Hepatocyte (in vitro differentiated cells): ENCODE results near the gene MTPN. TPM values are rescaled to one million over a fixed set of nuclear protein-coding genes. Genes with fewer than 3 reads are reported as not detected.
A peak's percentile ranks its signal among the peaks of the same experiment; 100 is the strongest.

Experiments used
- DNase-seq: peaks from one replicate; pipeline ENCODE4 v3.0.0-alpha.2; 2016; ENCODE audit warnings: low spot score
- H2AFZ ChIP-seq: fragments of 200-600 bp; sonication (generic); 2 replicates; pipeline ENCODE4 v1.6.0; 2016; ENCODE audit warnings: antibody characterized with exemption, mild to moderate bottlenecking
- H3K27ac ChIP-seq: fragments of 200-600 bp; sonication (generic); 2 replicates; pipeline ENCODE4 v1.5.1; 2016; ENCODE audit warnings: mild to moderate bottlenecking
- H3K27me3 ChIP-seq: fragments of 200-600 bp; sonication (generic); 2 replicates; pipeline ENCODE4 v1.6.1; 2016
- H3K36me3 ChIP-seq: fragments of 200-600 bp; sonication (generic); replicated peaks from 2 replicates; pipeline ENCODE4 v1.5.1; 2016; ENCODE audit warnings: low read depth; ENCODE audit not compliant: insufficient read depth
- H3K4me1 ChIP-seq: fragments of 200-600 bp; sonication (generic); 2 replicates; pipeline ENCODE4 v1.5.1; 2016; ENCODE audit warnings: mild to moderate bottlenecking, moderate library complexity; ENCODE audit not compliant: insufficient read depth
- H3K4me2 ChIP-seq: fragments of 200-600 bp; sonication (generic); 2 replicates; pipeline ENCODE4 v1.6.0; 2016
- H3K4me3 ChIP-seq: fragments of 200-600 bp; sonication (generic); 2 replicates; pipeline ENCODE4 v1.5.1; 2016; ENCODE audit warnings: mild to moderate bottlenecking
- H3K79me2 ChIP-seq: fragments of 200-600 bp; sonication (generic); 2 replicates; pipeline ENCODE4 v1.6.0; 2017; ENCODE audit warnings: mild to moderate bottlenecking
- H3K9me2 ChIP-seq: fragments of 200-600 bp; sonication (generic); replicated peaks from 2 replicates; pipeline ENCODE4 v1.6.0; 2017; ENCODE audit warnings: mild to moderate bottlenecking; ENCODE audit not compliant: insufficient read depth
- H3K9me3 ChIP-seq: fragments of 200-600 bp; sonication (generic); 2 replicates; pipeline ENCODE4 v1.5.1; 2016; ENCODE audit warnings: low read depth, mild to moderate bottlenecking
- H4K20me1 ChIP-seq: fragments of 200-600 bp; sonication (generic); 2 replicates; pipeline ENCODE4 v1.6.0; 2016; ENCODE audit warnings: mild to moderate bottlenecking; ENCODE audit not compliant: insufficient read depth, poor library complexity, severe bottlenecking
- CTCF ChIP-seq: fragments of 200-600 bp; sonication (generic); IDR thresholded peaks from 2 replicates; pipeline ENCODE4 v1.5.1; 2016; ENCODE audit warnings: antibody characterized with exemption, mild to moderate bottlenecking; ENCODE audit not compliant: poor library complexity
- EZH2 ChIP-seq: fragments of 200-600 bp; sonication (generic); IDR thresholded peaks from 2 replicates; pipeline ENCODE4 v1.6.1; 2016; ENCODE audit warnings: antibody characterized with exemption, mild to moderate bottlenecking, borderline replicate concordance
- EZH2phosphoT487 ChIP-seq: fragments of 200-600 bp; sonication (generic); IDR thresholded peaks from one replicate; pipeline ENCODE4 v1.6.1; 2018; ENCODE audit warnings: antibody characterized with exemption, mild to moderate bottlenecking, low read depth, moderate library complexity; ENCODE audit not compliant: unreplicated experiment, severe bottlenecking
- WGBS: methylation state at CpG from one replicate; pipeline ENCODE4 v1.1.6; 2016; ENCODE audit warnings: low lambda C conversion rate; ENCODE audit errors: missing lambda C conversion rate; 5-methylcytosine and 5-hydroxymethylcytosine counted together
- polyA plus RNA-seq: library from polyadenylated mRNA; unstranded; fragments of >200 nt; fragmentation: Nextera tagmentation; extraction: Ambion mirVana; gene quantifications from 2 replicates; pipeline ENCODE4 v1.2.1, GENCODE V29; 2016
- total RNA-seq: library from RNA; depleted of rRNA; stranded (reverse); fragments of >200 nt; gene quantifications from 2 replicates; pipeline ENCODE4 v1.2.3, GENCODE V29; 2014

The MTPN gene
- total and polyA plus RNA-seq, 2 experiments from 2014 or later, result 32.8 to 131 TPM

GRCh38 chr7:135938563-135938962 lies 38.6 kb downstream of the MTPN start:
- DNase-seq, result no peak
- Histone ChIP-seq H3K79me2 (peaks cover 82% of the 10 kb centered on the region), H3K4me1 (peaks cover 26% of the 10 kb centered on the region)

GRCh38 chr7:135938086-135938485 lies 39.1 kb downstream of the MTPN start:
- no peaks in the 10 kb centered on the region for H3K9me2 ChIP-seq
- no peak for DNase-seq
- H3K4me3 ChIP-seq, result no peak overlapping the region
- TF ChIP-seq EZH2phosphoT487 (no peak), CTCF (no peak), EZH2 (no peak)
- no peak overlapping the region for H3K27ac ChIP-seq
- no peaks in the 10 kb centered on the region for H3K36me3 ChIP-seq
- no peaks in the 10 kb centered on the region for H3K27me3 ChIP-seq
- H3K4me1 ChIP-seq, result peaks cover 23% of the 10 kb centered on the region
- H3K4me2 ChIP-seq, result no peak overlapping the region
- H3K79me2 ChIP-seq, result peaks cover 83% of the 10 kb centered on the region
- no peaks in the 10 kb centered on the region for H3K9me3 ChIP-seq
- H4K20me1 ChIP-seq, result peaks cover 4% of the 10 kb centered on the region
- no peak overlapping the region for H2AFZ ChIP-seq

More at GRCh38 chr7:135938563-135938962, 38.6 kb downstream of the MTPN start:
- Histone ChIP-seq H2AFZ (no peak overlapping the region), H3K36me3 (no peaks in the 10 kb centered on the region), H4K20me1 (peaks cover 4% of the 10 kb centered on the region), H3K27me3 (no peaks in the 10 kb centered on the region), H3K4me3 (no peak overlapping the region), H3K4me2 (no peak overlapping the region), H3K27ac (peak overlapping the region; percentile 24), H3K9me3 (no peaks in the 10 kb centered on the region), H3K9me2 (no peaks in the 10 kb centered on the region)
- TF ChIP-seq EZH2phosphoT487 (no peak), CTCF (no peak), EZH2 (no peak)
- WGBS, result 61% methylated on average over 3 of the region's 3 CpGs

- no peak overlapping the region for H2AFZ ChIP-seq
- H3K36me3 ChIP-seq, result no peaks in the 10 kb centered on the region
- H3K4me3 ChIP-seq, result no peak overlapping the region
- H3K9me3 ChIP-seq, result no peaks in the 10 kb centered on the region
- H3K4me2 ChIP-seq, result no peak overlapping the region
- H3K27ac ChIP-seq, result peak overlapping the region; percentile 12
- WGBS, result 33% methylated on average over 2 of the region's 2 CpGs
- H4K20me1 ChIP-seq, result peaks cover 4% of the 10 kb centered on the region
- DNase-seq, result no peak
- peaks cover 85% of the 10 kb centered on the region for H3K79me2 ChIP-seq
- H3K27me3 ChIP-seq, result no peaks in the 10 kb centered on the region
- TF ChIP-seq CTCF (no peak), EZH2 (no peak), EZH2phosphoT487 (no peak)
- H3K9me2 ChIP-seq, result no peaks in the 10 kb centered on the region
- H3K4me1 ChIP-seq, result peaks cover 23% of the 10 kb centered on the region
These were observed 40.5 kb downstream of the MTPN start for GRCh38 chr7:135936497-135937217.
